Measurements from ENCODE around the gene NIPBL.
"Not testable (repeated sequence)": the region's sequence is repeated elsewhere in the genome, so short reads cannot be mapped to it uniquely, and the experiment has no call there.

Gene NIPBL

GRCh38 chr5:36877667-36878391, 1.3 kb downstream of the NIPBL start:
- DNase-seq (ENCODE audit: low read depth, low spot score) = peak; percentile 32

- peak; percentile 72 for DNase-seq (ENCODE audit: low read depth, low spot score)
Observed at GRCh38 chr5:36878392-36879082, 2.0 kb downstream of the NIPBL start.

- no peak for DNase-seq (ENCODE audit: low read depth, low spot score)
Observed at GRCh38 chr5:36879274-36880033, 2.9 kb downstream of the NIPBL start.

GRCh38 chr5:36880761-36881160, 4.2 kb downstream of the NIPBL start:
- no peak for DNase-seq (ENCODE audit: low read depth, low spot score)

- DNase-seq (ENCODE audit: low read depth, low spot score) = no peak
Observed at GRCh38 chr5:36881304-36881703, 4.7 kb downstream of the NIPBL start.

GRCh38 chr5:36881807-36882206, 5.2 kb downstream of the NIPBL start:
- DNase-seq (ENCODE audit: low read depth, low spot score) = no peak

GRCh38 chr5:36882250-36882649, 5.7 kb downstream of the NIPBL start:
- DNase-seq (ENCODE audit: low read depth, low spot score) = no peak

- no peak for DNase-seq (ENCODE audit: low read depth, low spot score)
Observed at GRCh38 chr5:36883894-36884462, 7.4 kb downstream of the NIPBL start.

GRCh38 chr5:36885149-36885548, 8.6 kb downstream of the NIPBL start:
- DNase-seq (ENCODE audit: low read depth, low spot score) = no peak

GRCh38 chr5:36885566-36886485, 9.3 kb downstream of the NIPBL start:
- DNase-seq (ENCODE audit: low read depth, low spot score) = no peak

GRCh38 chr5:36886791-36887190, 10.2 kb downstream of the NIPBL start:
- no peak for DNase-seq (ENCODE audit: low read depth, low spot score)

- no peak for DNase-seq (ENCODE audit: low read depth, low spot score)
Observed at GRCh38 chr5:36887532-36887931, 11.0 kb downstream of the NIPBL start.

GRCh38 chr5:36888303-36888702, 11.7 kb downstream of the NIPBL start:
- DNase-seq (ENCODE audit: low read depth, low spot score) = no peak

- DNase-seq (ENCODE audit: low read depth, low spot score) = no peak
Observed at GRCh38 chr5:36889264-36889663, 12.7 kb downstream of the NIPBL start.

GRCh38 chr5:36891266-36891665, 14.7 kb downstream of the NIPBL start:
- no peak for DNase-seq (ENCODE audit: low read depth, low spot score)

- DNase-seq (ENCODE audit: low read depth, low spot score) = not testable (repeated sequence)
Observed at GRCh38 chr5:36892085-36892830, 15.7 kb downstream of the NIPBL start.

- DNase-seq (ENCODE audit: low read depth, low spot score) = no peak
Observed at GRCh38 chr5:36894954-36895353, 18.4 kb downstream of the NIPBL start.

- no peak for DNase-seq (ENCODE audit: low read depth, low spot score)
Observed at GRCh38 chr5:36896476-36896875, 19.9 kb downstream of the NIPBL start.

GRCh38 chr5:36897616-36898015, 21.0 kb downstream of the NIPBL start:
- DNase-seq (ENCODE audit: low read depth, low spot score) = peak; percentile 29

GRCh38 chr5:36899860-36900259, 23.3 kb downstream of the NIPBL start:
- DNase-seq (ENCODE audit: low read depth, low spot score) = no peak

Measured in astrocyte of the hippocampus (primary cell).